TTC549 (cell line): Measurements from ENCODE around the gene PTH2R.
A peak's percentile ranks its signal among the peaks of the same experiment; 100 is the strongest.
"Not testable (repeated sequence)": the region's sequence is repeated elsewhere in the genome, so short reads cannot be mapped to it uniquely, and the experiment has no call there.

ENCODE experiments used
- FAIRE-seq: peaks from 2 replicates; lab custom pipeline; 2012; peaks lifted over from hg19 to GRCh38; lab: Jason Lieb, UNC

Gene PTH2R, protein sequence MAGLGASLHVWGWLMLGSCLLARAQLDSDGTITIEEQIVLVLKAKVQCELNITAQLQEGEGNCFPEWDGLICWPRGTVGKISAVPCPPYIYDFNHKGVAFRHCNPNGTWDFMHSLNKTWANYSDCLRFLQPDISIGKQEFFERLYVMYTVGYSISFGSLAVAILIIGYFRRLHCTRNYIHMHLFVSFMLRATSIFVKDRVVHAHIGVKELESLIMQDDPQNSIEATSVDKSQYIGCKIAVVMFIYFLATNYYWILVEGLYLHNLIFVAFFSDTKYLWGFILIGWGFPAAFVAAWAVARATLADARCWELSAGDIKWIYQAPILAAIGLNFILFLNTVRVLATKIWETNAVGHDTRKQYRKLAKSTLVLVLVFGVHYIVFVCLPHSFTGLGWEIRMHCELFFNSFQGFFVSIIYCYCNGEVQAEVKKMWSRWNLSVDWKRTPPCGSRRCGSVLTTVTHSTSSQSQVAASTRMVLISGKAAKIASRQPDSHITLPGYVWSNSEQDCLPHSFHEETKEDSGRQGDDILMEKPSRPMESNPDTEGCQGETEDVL

DNA sequence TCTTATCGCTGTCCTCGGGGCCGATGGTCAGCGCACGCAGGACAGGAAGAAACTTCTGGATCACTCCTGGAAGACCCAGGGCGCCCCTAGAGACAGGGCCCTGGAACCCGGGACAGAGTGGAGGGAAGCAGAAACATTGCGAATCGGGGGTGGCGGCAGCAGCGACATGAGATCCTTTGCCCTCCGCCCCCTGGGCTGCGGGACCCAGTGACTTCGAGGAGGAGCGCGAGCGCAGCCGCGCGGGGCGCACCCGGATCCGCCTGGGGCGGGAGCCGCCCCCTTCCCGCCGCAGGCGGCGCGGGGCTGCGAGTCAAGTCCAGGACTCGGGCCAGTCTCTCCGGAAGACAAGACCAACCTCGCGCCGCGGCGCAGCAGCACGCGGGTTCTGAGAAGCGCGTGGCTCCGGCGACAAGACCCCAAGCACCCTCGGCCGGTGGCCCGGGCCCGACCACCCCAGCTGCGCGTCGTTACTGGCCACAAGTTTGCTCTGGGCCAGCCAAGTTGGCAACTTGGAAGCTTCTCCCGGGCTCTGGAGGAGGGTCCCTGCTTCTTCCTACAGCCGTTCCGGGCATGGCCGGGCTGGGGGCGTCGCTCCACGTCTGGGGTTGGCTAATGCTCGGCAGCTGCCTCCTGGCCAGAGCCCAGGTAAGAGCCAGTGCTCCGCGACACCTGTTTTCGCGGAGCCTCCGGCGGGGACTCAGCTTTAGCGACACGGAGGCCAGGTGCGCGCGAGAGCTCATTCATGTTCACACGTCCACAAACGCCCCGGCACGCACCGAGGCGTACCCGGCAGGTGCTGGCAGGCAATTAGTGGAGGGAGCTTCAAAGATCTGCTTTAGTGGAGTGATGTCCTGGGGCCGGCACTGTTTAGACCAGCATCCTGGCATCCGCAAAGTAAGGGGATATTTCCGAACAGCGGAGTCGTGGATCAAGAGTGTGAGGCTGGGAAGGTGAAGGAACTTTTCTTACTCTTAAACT, at the start of gene PTH2R:
TSS of gene PTH2R (plus strand) at position 319 of the 978 bp plus-strand sequence. CDS start at position 571, 252 bp downstream.
- FAIRE-seq: no peak

DNA sequence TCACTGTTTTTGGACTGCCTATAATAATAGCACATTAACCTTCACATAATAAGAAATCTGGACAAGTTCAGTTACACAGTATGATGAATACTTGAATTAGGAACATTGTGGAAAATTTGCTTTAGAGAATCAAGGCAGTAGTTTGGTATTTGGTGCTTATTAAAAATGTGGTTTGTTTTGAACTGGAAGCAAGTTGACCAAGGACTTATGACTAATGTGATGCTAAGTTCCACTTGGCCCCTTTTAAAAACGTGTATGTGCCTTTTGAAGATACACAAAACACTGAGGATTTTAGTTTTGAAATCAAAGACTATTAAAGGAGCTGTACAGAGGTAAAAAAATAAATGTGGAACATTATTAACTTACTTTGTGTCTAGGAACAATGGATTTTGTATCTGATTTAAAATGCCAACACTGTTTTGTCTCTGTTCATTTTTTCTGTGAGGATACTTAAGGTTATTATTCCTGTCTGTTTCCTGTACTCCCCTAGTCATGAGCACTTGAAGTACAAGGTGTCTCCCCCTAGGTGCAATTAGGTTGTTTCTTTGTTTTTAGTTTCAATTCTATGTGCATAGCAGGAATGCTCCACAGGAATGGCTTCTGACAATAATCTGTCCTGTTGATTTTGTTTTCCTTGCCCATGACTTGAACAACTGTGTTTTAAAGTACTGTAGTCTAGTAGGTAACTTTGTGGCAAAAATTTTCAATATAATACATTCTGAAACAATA, 49.6 kb upstream of the PTH2R start:
- FAIRE-seq: no peak

DNA sequence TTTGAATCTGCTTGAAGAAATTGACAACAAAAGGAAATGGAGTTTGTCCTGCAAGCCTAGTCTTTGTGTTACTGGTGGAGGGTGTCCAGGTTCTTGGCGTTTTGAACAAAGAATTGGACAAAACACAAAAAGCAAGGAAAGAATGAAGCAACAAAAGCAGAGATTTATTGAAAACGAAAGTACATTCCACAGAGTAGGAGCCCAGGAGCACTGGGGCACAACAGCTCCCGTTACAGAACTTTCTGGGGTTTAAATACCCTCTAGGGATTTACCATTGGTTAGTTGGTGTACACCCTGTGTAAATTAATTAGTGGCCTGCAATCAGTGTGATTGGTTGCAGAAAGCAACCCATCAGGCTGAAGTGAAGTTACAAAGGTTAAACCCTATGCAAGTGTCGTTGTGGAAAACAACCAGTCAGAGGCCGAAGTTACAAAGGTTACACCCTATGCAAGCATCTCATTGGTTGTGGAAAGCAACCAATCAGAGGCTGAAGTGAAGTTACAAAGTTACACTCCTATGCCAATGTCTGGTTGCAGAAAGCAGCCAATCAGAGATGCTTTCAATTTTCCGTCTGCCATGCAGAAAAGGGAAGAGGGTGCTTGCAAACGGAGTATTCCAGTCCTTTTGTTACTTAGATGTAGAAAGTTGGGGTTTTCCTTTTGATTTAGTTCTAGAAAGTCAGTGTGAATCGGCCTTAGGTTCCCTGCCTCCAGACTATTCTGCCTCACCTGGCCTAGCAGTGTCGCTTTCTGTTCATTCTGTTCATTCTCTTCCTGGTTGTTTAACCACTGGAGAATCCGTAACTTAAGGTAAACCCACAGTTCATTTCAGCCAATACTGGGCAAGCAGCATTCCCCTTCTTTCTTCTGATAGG, 47.6 kb upstream of the PTH2R start:
- FAIRE-seq: no peak

DNA sequence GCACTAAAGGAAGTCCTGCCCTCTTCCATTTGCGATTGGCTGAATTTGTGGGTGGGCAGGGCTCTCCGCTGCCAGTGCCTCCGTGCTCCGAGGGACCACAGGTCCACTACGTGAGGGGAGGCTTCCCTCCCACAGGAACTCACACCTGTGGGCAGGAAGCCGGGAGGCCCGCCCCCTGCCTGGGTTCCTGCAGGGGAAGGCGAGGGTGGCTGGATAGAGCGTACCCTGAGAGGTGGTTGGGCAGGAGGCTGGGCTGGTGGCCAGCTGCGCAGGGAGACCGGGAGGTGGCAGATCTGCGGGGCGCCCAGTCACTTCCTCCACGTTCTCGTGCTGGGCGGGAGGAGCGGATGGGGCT, 47.0 kb upstream of the PTH2R start:
- FAIRE-seq: no peak

DNA sequence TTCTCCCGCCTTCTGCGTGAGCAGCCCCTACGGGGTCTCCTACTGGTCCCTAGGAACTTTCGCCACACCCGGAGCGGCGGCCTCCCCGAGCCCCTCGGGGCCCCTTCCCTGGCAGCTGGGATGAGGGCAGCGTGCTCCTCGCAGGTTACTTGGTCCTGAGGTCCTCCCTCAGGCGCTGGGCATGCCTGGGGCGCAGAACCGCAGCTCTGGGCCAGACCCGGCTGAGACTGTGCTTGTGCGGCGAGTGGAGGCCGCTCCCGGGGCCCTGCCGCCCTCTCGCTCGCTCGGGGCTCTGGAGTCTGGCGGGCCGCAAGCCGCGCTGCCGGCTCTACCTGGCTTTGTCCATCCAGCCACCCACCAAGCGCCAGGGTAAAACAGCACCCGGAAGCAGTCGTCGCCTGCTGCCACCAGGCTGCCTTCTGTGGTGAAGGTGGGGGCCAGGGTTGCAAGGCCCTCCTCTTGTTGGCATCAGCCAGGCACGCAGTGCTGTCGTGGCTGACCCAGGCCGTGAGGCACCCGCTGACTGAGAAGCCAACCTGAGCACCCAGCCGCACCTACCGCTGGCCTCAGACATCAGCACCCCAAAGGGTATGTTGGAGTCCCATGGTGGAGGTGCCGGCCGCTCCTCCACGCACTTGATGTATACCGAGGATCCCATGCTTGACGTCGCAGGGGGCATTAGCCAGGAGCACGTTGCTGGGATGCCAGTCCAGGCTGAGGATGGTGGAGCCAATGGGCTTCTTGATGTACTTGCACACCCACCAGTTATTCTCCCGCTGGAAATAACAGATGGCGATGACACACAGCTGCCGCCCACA, 46.1 kb upstream of the PTH2R start:
- FAIRE-seq: no peak

DNA sequence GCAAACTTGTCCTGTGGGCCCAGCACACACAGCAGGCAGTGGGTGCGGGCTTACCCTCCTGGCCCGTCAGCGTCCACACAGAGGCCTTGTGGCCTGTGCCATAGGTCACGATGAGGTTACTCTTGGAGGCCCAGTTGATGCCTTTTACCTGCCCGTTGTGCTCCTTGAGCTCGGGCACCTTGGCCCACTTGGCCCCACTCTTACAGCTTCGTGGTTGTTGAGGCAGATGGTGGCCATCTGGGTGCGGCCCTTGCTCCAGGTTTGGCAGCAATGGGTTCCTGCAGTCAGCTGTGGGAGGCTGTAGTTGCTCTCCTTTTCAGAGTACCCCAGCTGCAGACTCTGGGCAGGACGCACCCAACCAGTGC, 45.5 kb upstream of the PTH2R start:
- FAIRE-seq: no peak

DNA sequence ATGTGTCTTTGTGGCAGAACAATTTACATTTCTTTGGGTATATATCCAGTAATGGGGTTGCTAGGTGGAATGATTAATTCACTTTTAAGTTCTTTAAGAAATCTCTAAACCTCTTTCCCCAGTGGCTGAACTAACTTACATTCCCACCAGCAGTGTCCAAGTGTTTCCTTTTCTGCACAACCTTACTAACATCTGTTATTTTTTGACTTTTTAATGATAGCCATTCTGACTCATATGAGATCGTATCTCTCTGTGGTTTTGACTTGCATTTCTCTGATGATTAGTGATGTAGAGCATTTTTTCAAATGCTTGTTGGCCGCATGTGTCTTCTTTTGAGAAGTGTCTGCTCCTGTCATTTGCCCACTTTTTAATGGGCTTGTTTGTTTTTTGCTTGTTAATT, 43.1 kb upstream of the PTH2R start:
- FAIRE-seq: no peak

DNA sequence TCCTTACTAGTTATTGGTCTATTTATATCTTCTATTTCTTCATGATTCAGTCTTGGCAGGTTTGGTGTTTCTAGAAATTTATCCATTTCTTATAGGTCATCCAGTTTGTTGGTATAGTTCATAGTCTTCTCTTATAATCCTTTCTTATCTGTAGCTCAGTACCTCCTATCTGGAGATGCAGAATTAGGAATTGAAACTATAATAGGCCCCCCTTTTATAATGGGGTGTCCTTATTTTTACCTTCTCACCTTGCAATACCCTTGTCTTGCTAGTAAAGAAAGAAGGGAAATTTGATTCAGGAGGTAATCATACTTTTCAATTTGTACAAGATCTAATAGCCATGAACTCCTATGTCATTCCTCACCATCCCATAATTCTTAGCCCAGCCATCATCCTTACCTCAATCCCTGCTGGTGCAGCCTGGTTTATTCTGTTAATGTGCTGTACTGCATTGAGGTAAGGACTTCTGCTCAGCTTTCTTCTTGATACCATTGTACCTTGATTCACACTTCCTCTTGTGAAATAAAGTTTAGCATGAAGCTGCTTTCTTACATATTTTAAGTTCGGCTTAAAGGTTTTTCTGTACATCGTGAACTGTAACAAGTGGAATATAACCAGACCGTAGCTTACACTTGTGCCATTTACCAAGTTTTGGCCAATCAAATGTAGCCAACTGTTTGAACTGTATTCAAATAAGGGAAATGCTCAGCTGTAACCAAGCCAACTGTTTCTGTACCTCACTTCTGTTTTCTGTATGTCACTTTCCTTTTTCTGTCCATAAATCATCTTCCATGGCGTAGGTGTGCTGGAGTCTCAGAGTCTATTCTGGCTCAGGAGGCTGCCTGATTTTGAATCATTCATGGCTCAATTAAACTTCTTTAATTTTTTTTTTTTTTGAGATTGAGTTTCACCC, 40.1 kb upstream of the PTH2R start:
- no peak for FAIRE-seq

DNA sequence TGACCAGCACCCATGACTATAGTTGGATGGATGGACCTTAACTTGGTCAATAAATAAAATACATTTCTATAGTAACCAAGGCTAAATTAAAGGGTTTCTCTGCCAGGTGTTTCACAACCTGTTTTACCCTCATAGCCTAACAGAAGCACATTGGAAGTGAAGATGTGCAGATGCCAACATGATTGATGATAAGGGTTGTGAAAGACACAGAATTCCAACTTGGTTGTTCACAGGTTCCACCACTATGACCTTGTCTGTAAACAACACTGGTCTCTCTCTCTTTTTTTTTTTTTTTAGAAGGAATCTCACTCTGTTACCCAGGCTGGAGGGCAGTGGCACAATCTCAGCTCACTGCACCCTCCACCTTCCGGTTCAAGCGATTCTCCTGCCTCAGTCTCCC, 37.5 kb upstream of the PTH2R start:
- FAIRE-seq: no peak

DNA sequence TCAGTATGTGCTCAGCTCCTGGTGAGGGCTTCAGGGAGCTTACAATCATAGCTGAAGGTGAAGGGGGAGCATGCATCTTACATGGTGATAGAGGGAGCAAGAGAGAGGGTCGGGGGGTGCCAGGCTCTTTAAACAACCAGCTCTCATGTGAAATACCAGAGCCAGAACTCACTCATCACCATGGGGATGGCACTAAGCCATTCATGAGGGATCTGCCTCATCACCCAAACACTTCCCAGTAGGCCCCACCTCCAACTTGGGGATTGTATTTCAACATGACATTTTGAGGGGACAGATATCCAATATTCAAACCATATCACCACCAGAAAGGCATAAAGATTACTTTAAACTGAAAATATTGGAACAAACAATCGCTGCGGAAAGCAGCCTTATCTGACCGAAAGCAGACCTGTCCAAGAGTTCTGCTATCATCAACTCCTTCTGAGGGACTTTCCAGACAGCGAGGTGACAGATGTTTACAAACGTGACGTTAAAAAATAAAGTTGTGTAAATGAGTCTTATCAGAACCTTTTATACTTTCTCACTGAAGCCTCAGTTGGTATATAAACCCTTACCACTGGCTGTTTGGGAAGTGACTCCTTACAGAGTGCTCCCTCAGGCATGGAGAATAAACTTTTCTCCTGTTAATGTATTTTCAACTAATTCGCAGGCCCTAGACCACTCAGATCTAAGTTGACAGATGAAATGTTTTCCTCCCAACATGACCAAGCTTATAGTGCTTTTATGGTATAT, 35.5 kb upstream of the PTH2R start:
- FAIRE-seq: no peak

DNA sequence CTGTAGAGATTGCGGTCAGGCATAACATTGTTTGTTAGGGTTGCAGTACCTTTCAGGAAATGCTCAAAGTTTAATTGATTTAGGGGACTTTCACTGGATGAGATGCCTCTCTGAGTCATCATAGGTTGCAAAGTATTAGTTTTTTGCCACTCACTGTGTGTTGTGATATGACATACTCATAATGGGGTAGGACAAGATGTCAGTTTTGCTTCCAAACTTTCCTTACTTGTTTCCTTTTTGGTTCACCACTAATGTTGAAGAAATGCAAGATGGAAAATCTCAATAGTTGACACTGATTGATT, 35.0 kb upstream of the PTH2R start:
- no peak for FAIRE-seq

DNA sequence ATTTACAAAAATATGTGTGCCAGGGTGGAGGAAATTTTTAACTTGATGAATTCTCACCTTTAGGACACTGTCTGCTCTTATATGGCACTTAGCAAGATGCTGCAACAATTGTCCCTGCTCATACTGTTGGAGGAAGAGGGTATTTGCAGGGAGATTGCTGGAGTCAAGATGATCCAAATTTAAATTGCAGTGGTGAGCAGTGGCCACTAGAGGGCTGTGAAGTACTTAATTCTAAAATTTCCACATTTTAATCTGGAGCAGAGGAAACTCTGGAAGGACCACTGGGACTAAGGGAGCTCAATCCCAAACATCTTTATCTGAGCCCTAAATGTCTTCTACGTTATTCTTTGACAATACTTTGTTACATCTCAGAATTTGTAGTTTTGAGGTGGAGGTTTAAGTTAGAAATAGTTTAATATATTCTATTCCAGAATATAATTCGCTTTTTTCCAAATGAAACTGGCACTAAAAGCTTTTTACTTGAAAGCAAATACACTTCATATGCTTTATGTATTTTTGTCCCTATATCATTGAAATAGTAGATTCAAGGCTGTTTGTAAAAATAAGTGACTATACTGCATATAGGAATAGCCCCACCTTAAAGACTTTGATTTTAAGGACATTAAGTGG, 33.0 kb upstream of the PTH2R start:
- FAIRE-seq: peak; percentile 78

DNA sequence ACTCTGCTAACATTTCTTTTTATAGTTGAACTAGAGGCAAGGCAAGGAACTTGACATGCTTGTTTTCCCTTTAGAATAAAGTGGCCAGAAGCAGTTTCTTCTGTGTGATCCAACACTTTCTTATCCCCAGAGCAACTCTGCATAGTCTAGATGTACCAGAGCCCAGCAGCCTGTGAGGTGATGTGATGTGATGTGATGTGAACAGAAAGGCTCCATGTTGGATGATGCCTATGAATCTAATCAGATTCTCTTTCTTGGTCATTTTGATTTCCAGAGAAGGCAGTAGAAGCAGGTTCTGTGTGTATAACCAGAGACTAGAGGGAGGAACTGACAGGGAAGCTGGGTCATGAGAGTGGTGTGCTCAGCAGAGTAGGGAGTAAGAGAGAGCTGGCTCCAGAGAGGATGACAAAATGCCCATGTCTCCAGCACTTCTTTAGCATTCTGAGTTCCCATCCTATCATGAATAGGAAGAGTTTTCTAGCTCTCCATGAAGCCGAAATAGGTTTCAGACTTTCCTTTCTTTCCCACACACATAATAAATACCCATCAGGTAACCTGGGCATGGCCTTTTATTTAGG, 31.0 kb upstream of the PTH2R start:
- no peak for FAIRE-seq

DNA sequence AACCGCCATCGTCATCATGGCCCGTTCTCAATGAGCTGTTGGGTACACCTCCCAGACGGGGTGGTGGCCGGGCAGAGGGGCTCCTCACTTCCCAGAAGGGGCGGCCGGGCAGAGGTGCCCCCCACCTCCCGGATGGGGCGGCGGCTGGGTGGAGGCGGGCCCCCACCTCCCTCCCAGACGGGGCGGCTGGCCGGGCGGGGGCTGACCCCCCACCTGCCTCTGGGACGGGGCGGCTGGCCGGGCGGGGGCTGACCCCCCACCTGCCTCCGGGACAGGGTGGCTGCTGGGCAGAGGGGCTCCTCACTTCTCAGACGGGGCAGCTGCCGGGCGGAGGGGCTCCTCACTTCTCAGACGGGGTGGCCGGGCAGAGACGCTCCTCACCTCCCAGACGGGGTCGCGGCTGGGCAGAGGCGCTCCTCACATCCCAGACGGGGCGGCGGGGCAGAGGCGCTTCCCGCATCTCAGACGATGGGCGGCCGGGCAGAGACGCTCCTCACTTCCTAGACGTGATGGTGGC, 29.2 kb upstream of the PTH2R start:
- FAIRE-seq: not testable (repeated sequence)

DNA sequence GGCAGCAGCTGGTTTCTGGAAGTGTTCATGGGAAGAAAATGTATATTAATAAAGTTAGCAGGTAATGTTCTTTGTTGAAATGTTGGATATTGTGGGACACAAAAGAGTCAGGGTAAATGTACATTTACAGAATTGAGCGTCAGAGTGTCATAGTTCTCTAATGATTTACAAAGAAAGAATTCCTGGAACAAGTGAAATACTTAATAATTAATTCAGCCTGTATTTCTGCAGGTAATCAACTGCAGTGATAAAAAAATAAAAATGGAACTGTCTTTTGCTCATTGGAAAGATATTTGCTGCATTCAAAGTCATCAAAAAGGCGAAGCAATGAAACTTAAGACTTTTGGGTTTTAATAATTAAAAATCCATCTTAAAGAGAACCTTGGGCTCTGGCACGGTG, 27.4 kb upstream of the PTH2R start:
- no peak for FAIRE-seq

DNA sequence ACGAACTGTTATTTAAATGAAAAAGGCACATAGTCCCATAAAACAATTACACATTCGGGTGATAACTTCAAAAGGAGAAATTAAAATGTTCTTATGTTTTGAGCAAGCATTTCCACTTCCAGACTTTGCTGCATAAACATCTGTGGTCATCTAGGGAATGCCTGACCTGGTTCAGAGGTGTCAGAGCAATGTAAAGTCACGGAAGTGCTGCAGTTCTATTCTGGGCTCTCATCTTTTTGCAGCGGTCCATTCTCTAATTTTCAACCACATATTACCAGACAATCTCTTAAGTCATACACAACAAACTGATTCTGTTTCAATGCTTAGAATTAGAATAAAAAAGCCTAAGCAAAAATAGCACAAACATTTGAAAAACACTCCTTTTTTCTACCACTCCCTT, 22.0 kb upstream of the PTH2R start:
- no peak for FAIRE-seq

DNA sequence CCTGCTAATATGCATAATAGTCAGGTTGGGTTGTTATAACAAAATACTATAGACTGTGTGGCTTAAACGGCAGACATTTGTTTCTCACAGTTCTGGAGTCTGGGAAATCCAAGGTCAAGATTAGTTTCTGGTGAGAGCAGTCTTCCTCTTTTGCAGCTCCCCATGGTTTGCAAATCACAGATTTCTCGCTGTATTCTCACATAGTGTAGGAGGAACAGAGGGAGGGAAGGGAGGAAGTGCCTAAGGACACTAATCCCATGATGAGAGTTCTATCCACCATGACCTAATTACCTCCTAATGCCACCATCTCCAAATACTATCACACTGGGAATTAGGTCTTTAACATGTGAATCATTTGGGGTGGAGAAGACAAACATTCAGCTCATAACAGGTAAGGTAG, 20.1 kb upstream of the PTH2R start:
- FAIRE-seq: no peak

DNA sequence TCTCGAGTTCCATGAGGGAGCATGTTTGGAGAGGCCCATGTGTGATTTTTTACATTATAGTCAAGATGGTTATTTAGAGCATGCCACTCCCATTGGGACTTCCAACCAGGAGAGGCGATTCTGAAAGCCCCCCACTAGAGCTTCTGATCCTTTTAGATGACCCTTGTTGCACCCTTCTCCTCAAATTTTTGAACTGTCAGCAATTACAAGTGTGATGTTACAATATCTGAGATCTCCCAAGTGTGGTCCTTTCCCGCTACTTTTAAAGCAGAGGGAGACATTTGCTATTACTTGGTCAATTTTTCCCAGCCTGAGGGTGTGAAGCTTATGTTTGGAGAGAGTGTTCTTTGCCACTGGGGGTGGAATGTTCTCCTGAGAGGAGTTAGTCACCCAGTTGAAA, 16.7 kb upstream of the PTH2R start:
- no peak for FAIRE-seq
